IMR-90 (cell line): ENCODE data around the gene FAM177A1. TPM values are rescaled to one million over a fixed set of nuclear protein-coding genes. Genes with fewer than 3 reads are reported as not detected.

Experiments
- ATAC-seq: fragments of 200-7000 bp; cut with Tn5 transposase; 2 replicates; pipeline ENCODE4 v1.9.1; 2020; ENCODE audit warnings: low read depth, mild to moderate bottlenecking, moderate library complexity
- Bru-seq: library from RNA; stranded (reverse); fragments of 400-500 nt; gene quantifications from one replicate; lab custom pipeline; 2021; lab: Mats Ljungman, UMichigan
- BruChase-seq, 2 experiments: library from RNA; stranded (reverse); fragments of 400-500 nt; gene quantifications; one replicate each; lab custom pipeline; 2021; lab: Mats Ljungman, UMichigan
- BruUV-seq: library from RNA; stranded (reverse); fragments of 400-500 nt; replicated peaks from 2 replicates; lab custom pipeline; 2021; lab: Mats Ljungman, UMichigan
- CTCF ChIA-PET: fragments of 300-600 bp; formaldehyde crosslinking; extraction: SDS; loops from one replicate; lab custom pipeline; 2021; ENCODE audit warnings: antibody characterized with exemption; lab: Yijun Ruan, JAX
- POLR2A ChIA-PET: fragments of 300-600 bp; sonication (Branson Sonifier 250); formaldehyde crosslinking; loops from one replicate; lab custom pipeline; 2022; ENCODE audit warnings: antibody characterized with exemption; ENCODE audit not compliant: unreplicated experiment; lab: Charles Lee
- DNase-seq: peaks from one replicate; pipeline ENCODE4 v3.0.0; 2013
- H2AFZ ChIP-seq: replicated peaks from 2 replicates; pipeline ENCODE3; 2013; ENCODE audit warnings: low read length, mild to moderate bottlenecking; ENCODE audit not compliant: poor library complexity
- H2AK5ac ChIP-seq: 2 replicates; pipeline ENCODE4 v1.6.1; 2013; ENCODE audit warnings: low read depth, low read length, inconsistent platforms
- H2AK9ac ChIP-seq: replicated peaks from 2 replicates; pipeline ENCODE3; 2013; ENCODE audit warnings: mild to moderate bottlenecking, low read depth, low read length, moderate library complexity; ENCODE audit not compliant: poor library complexity
- H2BK120ac ChIP-seq: 2 replicates; pipeline ENCODE4 v1.6.1; 2013; ENCODE audit warnings: low read depth, low read length, inconsistent platforms
- H2BK15ac ChIP-seq: 3 replicates; pipeline ENCODE4 v1.6.1; 2013; ENCODE audit warnings: low read depth, low read length, inconsistent platforms
- H2BK20ac ChIP-seq: 2 replicates; pipeline ENCODE4 v1.6.1; 2013; ENCODE audit warnings: low read depth, mild to moderate bottlenecking, inconsistent platforms, low read length, moderate library complexity
- H2BK5ac ChIP-seq: 2 replicates; pipeline ENCODE4 v1.6.1; 2013; ENCODE audit warnings: mild to moderate bottlenecking, low read depth, low read length, inconsistent platforms; ENCODE audit not compliant: poor library complexity, severe bottlenecking
- H3K14ac ChIP-seq: replicated peaks from 2 replicates; pipeline ENCODE4 v1.6.1; 2013; ENCODE audit warnings: low read depth, low read length, inconsistent platforms
- H3K18ac ChIP-seq: 2 replicates; pipeline ENCODE4 v1.6.1; 2013; ENCODE audit warnings: low read depth, low read length, control low read depth
- H3K23ac ChIP-seq: 2 replicates; pipeline ENCODE4 v1.6.1; 2013; ENCODE audit warnings: low read depth, low read length, inconsistent platforms
- H3K27ac ChIP-seq: 2 replicates; pipeline ENCODE4 v1.5.1; 2013; ENCODE audit warnings: mild to moderate bottlenecking, control low read depth, low read length; ENCODE audit not compliant: insufficient read depth
- H3K27me3 ChIP-seq: 2 replicates; pipeline ENCODE4 v1.6.1; 2013; ENCODE audit warnings: low read length; ENCODE audit not compliant: control insufficient read depth, insufficient read depth
- H3K36me3 ChIP-seq: 2 replicates; pipeline ENCODE4 v1.6.1; 2013; ENCODE audit warnings: low read length, mixed read lengths; ENCODE audit not compliant: control insufficient read depth, insufficient read depth
- H3K4ac ChIP-seq: 2 replicates; pipeline ENCODE4 v1.6.1; 2013; ENCODE audit warnings: low read depth, low read length, inconsistent platforms
- H3K4me1 ChIP-seq: 2 replicates; pipeline ENCODE4 v1.6.1; 2013; ENCODE audit warnings: low read length, mixed read lengths; ENCODE audit not compliant: control insufficient read depth, insufficient read depth
- H3K4me2 ChIP-seq: 2 replicates; pipeline ENCODE4 v1.6.1; 2013; ENCODE audit warnings: low read depth, mild to moderate bottlenecking, control low read depth, low read length, moderate library complexity
- H3K4me3 ChIP-seq: 2 replicates; pipeline ENCODE4 v1.5.1; 2013; ENCODE audit warnings: low read depth, mild to moderate bottlenecking, control low read depth, low read length, moderate library complexity; ENCODE audit not compliant: insufficient read depth
- H3K56ac ChIP-seq: 2 replicates; pipeline ENCODE4 v1.6.1; 2013; ENCODE audit warnings: low read length, inconsistent platforms; ENCODE audit not compliant: insufficient read depth; ENCODE audit errors: extremely low read depth
- H3K79me1 ChIP-seq, 2 experiments: 2 replicates each; pipeline ENCODE4 v1.6.1; 2013; ENCODE audit warnings: low read length in 2 of 2, inconsistent platforms in 1 of 2, low read depth in 1 of 2
- H3K9ac ChIP-seq: 2 replicates; pipeline ENCODE4 v1.6.1; 2013; ENCODE audit warnings: low read depth, low read length, control low read depth
- H3K9me1 ChIP-seq: 2 replicates; pipeline ENCODE4 v1.6.1; 2013; ENCODE audit warnings: low read length, inconsistent platforms; ENCODE audit not compliant: insufficient read depth
- H3K9me3 ChIP-seq: 2 replicates; pipeline ENCODE4 v1.6.1; 2013; ENCODE audit warnings: low read length; ENCODE audit not compliant: control insufficient read depth, insufficient read depth
- H4K20me1 ChIP-seq: 2 replicates; pipeline ENCODE4 v1.6.1; 2013; ENCODE audit warnings: low read length, inconsistent platforms; ENCODE audit not compliant: insufficient read depth
- H4K5ac ChIP-seq: 2 replicates; pipeline ENCODE4 v1.6.1; 2013; ENCODE audit warnings: mild to moderate bottlenecking, low read depth, low read length, control low read depth
- H4K8ac ChIP-seq, 2 experiments: 2 replicates each; pipeline ENCODE4 v1.6.1; 2013; ENCODE audit warnings: low read depth in 2 of 2, low read length in 2 of 2, control low read depth in 1 of 2, inconsistent platforms in 1 of 2
- H4K91ac ChIP-seq: 2 replicates; pipeline ENCODE4 v1.6.1; 2013; ENCODE audit warnings: low read depth, low read length, inconsistent platforms; ENCODE audit not compliant: insufficient read depth
- BHLHE40 ChIP-seq: fragments of 150-350 bp; IDR thresholded peaks from 2 replicates; pipeline ENCODE4 v1.6.1; 2016; ENCODE audit warnings: mild to moderate bottlenecking, low read depth, low read length
- CEBPB ChIP-seq: IDR thresholded peaks from 2 replicates; pipeline ENCODE4 v1.6.1; 2012; ENCODE audit warnings: low read depth, low read length, improper control_type of control experiment
- ELK1 ChIP-seq: fragments of 150-350 bp; IDR thresholded peaks from 2 replicates; pipeline ENCODE4 v1.6.1; 2016; ENCODE audit warnings: low read depth, mild to moderate bottlenecking, low read length, moderate library complexity, borderline replicate concordance
- FOS ChIP-seq: fragments of 150-350 bp; IDR thresholded peaks from 2 replicates; pipeline ENCODE4 v1.6.1; 2016; ENCODE audit warnings: low read depth, low read length
- MAFK ChIP-seq: IDR thresholded peaks from 2 replicates; pipeline ENCODE4 v1.6.1; 2012; ENCODE audit warnings: low read depth, low read length, improper control_type of control experiment
- MAZ ChIP-seq: IDR thresholded peaks from 2 replicates; pipeline ENCODE4 v1.6.1; 2012; ENCODE audit warnings: low read depth, mild to moderate bottlenecking, low read length, improper control_type of control experiment, moderate library complexity, borderline replicate concordance
- POLR2A ChIP-seq: IDR thresholded peaks from 2 replicates; pipeline ENCODE4 v1.6.1; 2012; ENCODE audit warnings: mild to moderate bottlenecking, low read depth, low read length
- SMC3 ChIP-seq: fragments of 150-350 bp; IDR thresholded peaks from 2 replicates; pipeline ENCODE4 v1.6.1; 2016; ENCODE audit warnings: low read depth, mild to moderate bottlenecking, antibody characterized with exemption, low read length, moderate library complexity
- WGBS, 2 experiments: methylation state at CpG; one replicate each; pipeline versions ENCODE4 v1.1.5 to v1.1.7; 2013; ENCODE audit warnings: missing lambda C conversion rate in 2 of 2; ENCODE audit not compliant: insufficient read length in 1 of 2; ENCODE audit errors: extremely low coverage in 2 of 2; 5-methylcytosine and 5-hydroxymethylcytosine counted together
- dilution Hi-C: fragments of 300-500 bp; cut with HindIII; formaldehyde crosslinking; loops from one replicate; pipeline ENCODE4 v1.14.3; 2018; ENCODE audit warnings: low sequenced_read_pairs; ENCODE audit not compliant: unreplicated experiment
- in situ Hi-C: fragments of 300-500 bp; cut with MboI; formaldehyde crosslinking; loops from 3 replicates; pipeline ENCODE4 v1.14.3; 2019; ENCODE audit warnings: low sequenced_read_pairs, inconsistent platforms, mixed read lengths
- intact Hi-C: fragments of 100-400 bp; cut with micrococcal nuclease; formaldehyde crosslinking; loops from 2 replicates; pipeline ENCODE4 v1.10.0; 2022
- long read RNA-seq: library from polyadenylated mRNA; unstranded; transcript quantifications from one replicate; pipeline ENCODE4 v2.0.0, GENCODE V29; 2021; ENCODE audit not compliant: unreplicated experiment
- polyA plus RNA-seq, 3 experiments: library from polyadenylated mRNA; depleted of rRNA; stranded (reverse); fragments of >200 nt; gene quantifications; 2 replicates each; pipeline ENCODE4 v1.2.3, GENCODE V29; 2012; ENCODE audit warnings: low replicate concordance in 1 of 3
- total RNA-seq: library from RNA; depleted of rRNA; stranded (reverse); fragments of >200 nt; gene quantifications from 2 replicates; pipeline ENCODE4 v1.2.3, GENCODE V29; 2012; rRNA removed

FAM177A1 gene
- 18.5 and 35.8 TPM in 2 replicates for total RNA-seq
- 29.4 and 33.4 TPM in 2 replicates for polyA plus RNA-seq (2012; rRNA removed)
- polyA plus RNA-seq (2012; cell fraction: cytosol; rRNA removed): 13.2 and 22.8 TPM in 2 replicates
- polyA plus RNA-seq (2012; cell fraction: nucleus; rRNA removed; ENCODE audit: low replicate concordance): 6.0 and 19.0 TPM in 2 replicates
- Bru-seq, nascent RNA: percentile 75 among the genes with signal in this experiment
- percentile 85 among the genes with signal in this experiment for BruChase-seq, experiment 1, labeled RNA remaining after a 6-hour chase
- BruChase-seq, experiment 2, labeled RNA remaining after a 2-hour chase: percentile 74 among the genes with signal in this experiment
- long read RNA-seq, transcript FAM177A1-202 (6 exons, 858 nt): minor isoform, 25 of 82 reads
- long read RNA-seq, transcript FAM177A1-201 (5 exons, 2,927 nt): major isoform, 28 of 82 reads
- long read RNA-seq, partial matches to known transcripts: 10 of 82 reads
- long read RNA-seq, other reads (novel, unspliced or antisense): 16 of 82 reads

- peak within 1 kb of the TSS; percentile 99 for H4K8ac ChIP-seq
- dilution Hi-C loops: no loop called here
- TF ChIP-seq SMC3 (no peak), FOS (0 out of 2 replicates have a peak, but pooled peaks have one; percentile 13), MAZ (peak; percentile 68; the same call in 1 of the 2 replicates), POLR2A (peak; percentile 89), CEBPB (no peak), MAFK (no peak), ELK1 (no peak), BHLHE40 (no peak)
- in situ Hi-C loops: no loop called here
- H3K14ac ChIP-seq: peak within 1 kb of the TSS; percentile 96
- no TSS peak for BruUV-seq
- ChIA-PET CTCF (interaction anchor here (0.7 to 1.5 kb wide), 2 partner anchors 23 to 46 kb away, joined by 3 read pairs; no protein-coding TSS in a partner anchor), POLR2A (interaction anchor here (0.5 to 0.7 kb wide), 3 partner anchors 21 to 823 kb away, joined by 3 to 7 read pairs (median 3); no protein-coding TSS in a partner anchor)
- no peaks in the 10 kb centered on the region for H3K27me3 ChIP-seq
- peak within 1 kb of the TSS; percentile 80 for H2BK120ac ChIP-seq
- no peaks in the 10 kb centered on the region for H3K9me3 ChIP-seq
- H3K9ac ChIP-seq: peak within 1 kb of the TSS; percentile 98
- intact Hi-C loops: loop anchor here (10.0 kb wide), 1 partner anchor 369 kb away; no protein-coding TSS in a partner anchor
- H3K36me3 ChIP-seq: peaks cover 3% of the 10 kb centered on the region; the same call in 1 of the 2 replicates
- peak within 1 kb of the TSS; percentile 79 for H3K4me3 ChIP-seq
- DNase-seq (peak; percentile 94), ATAC-seq (peak; percentile 97)
- H3K56ac ChIP-seq: peak within 1 kb of the TSS; percentile 87
- H3K23ac ChIP-seq: peak within 1 kb of the TSS; percentile 87
- WGBS, 2 experiments: 0% methylated on average over 9 of the region's 77 CpGs; no CpG with 5 or more reads in 1 of the 2 experiments
- H4K20me1 ChIP-seq: no peaks in the 10 kb centered on the region
- peak within 1 kb of the TSS; percentile 92 for H4K5ac ChIP-seq
- peak within 1 kb of the TSS; percentile 97 for H3K27ac ChIP-seq
- H3K9me1 ChIP-seq: peaks cover under 1% of the 10 kb centered on the region; the same call in 1 of the 2 replicates
- peaks cover 2% of the 10 kb centered on the region; the same call in 1 of the 2 replicates for H3K4me1 ChIP-seq
- H3K18ac ChIP-seq: peak within 1 kb of the TSS; percentile 85
- peak within 1 kb of the TSS; percentile 96 for H3K4ac ChIP-seq
- peak within 1 kb of the TSS; percentile 79; the same call in 2 of the 3 replicates for H2BK15ac ChIP-seq
- peak within 1 kb of the TSS; percentile 94 for H3K4me2 ChIP-seq
- peak within 1 kb of the TSS; percentile 43; the same call in 1 of the 2 replicates for H2BK20ac ChIP-seq
- peak within 1 kb of the TSS; percentile 95 for H2AFZ ChIP-seq
- H2BK5ac ChIP-seq: peak within 1 kb of the TSS; percentile 95
- H4K91ac ChIP-seq: peak within 1 kb of the TSS; percentile 93
- peak within 1 kb of the TSS; percentile 95 for H2AK9ac ChIP-seq
- peaks cover 12 to 49% of the 10 kb centered on the region in 2 experiments for H3K79me1 ChIP-seq
- peak within 1 kb of the TSS; percentile 83 for H2AK5ac ChIP-seq
Measured at GRCh38 chr14:35046048-35046750, at the start of gene FAM177A1. Gene FAM177A1 (plus strand): TSS chr14:35046272. CDS start chr14:35046464, 192 bp downstream.
